T-helper 2 cell (primary cell): ENCODE data around the gene AFG3L2.
"Not testable (repeated sequence)": the region's sequence is repeated elsewhere in the genome, so short reads cannot be mapped to it uniquely, and the experiment has no call there.

ENCODE experiments used
- DNase-seq, 5 experiments: peaks; one replicate each; pipeline versions ENCODE4 v3.0.0 to v3.0.0-alpha.2; 2012 to 2022
- total RNA-seq, 2 donors: gene quantifications; one replicate each; lab custom pipeline; 2026; lab: John Stamatoyannopoulos, UW

Gene AFG3L2
- 62.7 to 64.0 reads per million in 2 donors for total RNA-seq

DNA sequence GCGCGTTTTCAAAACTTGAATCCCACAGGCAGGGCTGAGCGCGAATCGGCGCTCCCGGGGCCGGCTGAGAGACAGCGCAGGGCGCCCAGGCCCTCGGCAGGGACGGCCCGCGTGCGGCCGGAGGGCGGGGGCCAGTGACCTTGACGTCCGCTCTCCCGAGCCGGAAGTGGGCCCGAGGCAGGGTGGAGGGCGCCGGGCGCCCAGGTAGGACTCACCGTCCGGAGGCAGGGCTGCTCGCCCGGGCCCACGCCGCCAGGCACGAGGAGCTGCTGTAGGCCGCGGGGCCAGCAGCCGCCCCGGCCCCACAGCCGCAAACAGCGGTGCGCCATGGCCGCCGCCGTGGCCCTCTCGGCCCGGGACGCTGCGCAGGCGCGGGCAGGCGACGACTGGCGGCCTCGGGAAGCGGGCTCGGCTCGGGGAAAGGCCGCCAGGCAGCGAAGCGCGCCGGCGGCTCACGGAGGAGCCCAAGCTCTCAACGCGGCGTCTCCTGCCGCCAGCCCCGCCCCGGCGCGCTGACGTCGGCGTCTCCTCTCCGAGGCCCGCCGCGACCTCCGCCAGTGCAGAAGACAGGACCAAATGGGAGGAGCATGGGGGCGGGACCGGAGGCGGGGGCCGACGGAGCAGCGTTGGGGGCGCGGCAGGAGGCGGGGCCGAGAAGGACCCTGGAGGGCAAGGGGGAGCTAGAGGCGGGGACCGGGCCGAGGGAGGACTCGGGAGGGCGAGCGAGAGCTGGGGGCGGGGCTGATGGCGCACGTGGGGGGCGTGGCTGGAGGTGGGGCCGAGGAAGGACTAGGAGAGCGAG, at the start of gene AFG3L2:
Gene AFG3L2 (minus strand): TSS at position 474 of the 802 bp plus-strand sequence. CDS start 145 bp downstream, at position 329.
- DNase-seq = peak; percentile 99 to 100 (median 100)

DNA sequence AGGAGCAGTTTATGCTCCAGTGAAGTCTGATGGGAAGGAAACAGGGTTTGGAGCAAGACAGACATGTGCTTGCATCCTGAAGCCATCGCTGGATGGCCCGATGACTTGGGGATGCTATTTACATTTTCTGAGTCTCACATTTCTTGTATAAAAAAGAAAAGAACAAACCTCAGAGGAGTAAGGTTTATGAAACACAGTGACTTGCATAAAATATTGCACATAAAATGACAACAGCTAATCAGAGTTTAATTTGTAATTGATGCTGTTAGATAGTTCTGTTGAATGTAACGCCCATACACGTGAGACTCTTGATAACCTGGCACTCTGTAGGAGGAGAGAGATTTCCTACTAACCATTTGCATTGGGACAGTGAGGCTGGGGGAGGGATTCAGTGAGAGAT, 47.2 kb upstream of the AFG3L2 start:
- no peak for DNase-seq

DNA sequence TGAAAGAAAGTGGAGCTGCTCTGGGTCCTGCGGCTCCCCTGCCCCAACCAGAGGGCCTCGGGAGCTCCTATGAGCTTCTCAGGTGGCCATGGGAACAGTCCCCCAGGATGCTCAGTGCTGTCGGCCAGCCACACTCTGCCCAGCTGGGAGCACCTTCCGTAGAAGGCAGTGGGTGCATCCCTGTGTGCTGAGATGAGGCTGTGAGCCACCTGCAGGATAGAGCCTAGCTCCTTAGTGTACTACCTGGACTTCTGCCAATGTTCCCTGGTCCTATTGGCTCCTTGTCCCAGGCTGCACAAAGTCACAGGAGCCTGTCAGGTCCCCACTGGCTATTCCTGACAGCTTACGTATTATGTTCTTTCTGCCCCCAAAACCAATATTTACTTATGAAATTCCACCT, 46.8 kb upstream of the AFG3L2 start:
- DNase-seq = no peak

DNA sequence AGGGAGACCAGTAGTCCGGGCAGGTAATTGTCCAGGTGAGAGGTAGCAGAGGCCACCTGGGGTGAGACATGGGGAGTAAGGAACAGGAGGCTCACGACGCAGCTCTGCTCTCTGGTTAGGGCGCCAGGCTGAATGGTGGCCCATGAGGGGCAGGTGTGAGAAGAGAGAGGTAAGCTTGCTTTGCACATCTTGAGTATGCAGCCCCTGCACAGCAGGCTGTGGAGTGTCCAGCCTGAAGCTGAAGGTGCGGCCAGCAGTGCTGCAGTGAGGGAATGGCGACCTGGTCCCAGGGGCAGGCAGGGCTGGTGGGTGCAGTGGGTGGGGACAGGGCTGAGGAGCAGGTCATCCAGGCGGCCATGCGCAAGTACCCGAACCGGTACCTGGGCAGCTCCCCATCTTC, 46.4 kb upstream of the AFG3L2 start:
- no peak for DNase-seq

DNA sequence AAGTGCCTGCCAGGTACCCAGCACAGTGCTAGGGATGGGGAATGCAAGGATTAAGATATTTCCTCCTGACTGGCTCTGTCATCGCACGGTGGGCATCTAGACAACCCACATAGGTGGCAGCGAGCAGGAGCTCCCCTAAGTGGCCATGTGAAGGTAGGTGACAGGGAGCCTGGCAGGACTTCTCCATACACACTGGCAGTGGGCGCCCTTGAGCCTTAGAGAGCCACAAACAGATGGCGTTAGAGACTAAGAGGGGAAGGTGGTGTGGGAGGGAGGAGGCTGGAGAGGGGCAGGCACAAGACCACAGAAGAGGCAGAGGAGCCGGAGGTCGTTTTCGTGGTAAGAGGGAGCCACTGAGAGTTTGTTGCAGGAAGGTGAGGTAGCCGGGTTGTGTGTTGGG, 45.9 kb upstream of the AFG3L2 start:
- DNase-seq = peak in 1 of 5 experiments; percentile 46

DNA sequence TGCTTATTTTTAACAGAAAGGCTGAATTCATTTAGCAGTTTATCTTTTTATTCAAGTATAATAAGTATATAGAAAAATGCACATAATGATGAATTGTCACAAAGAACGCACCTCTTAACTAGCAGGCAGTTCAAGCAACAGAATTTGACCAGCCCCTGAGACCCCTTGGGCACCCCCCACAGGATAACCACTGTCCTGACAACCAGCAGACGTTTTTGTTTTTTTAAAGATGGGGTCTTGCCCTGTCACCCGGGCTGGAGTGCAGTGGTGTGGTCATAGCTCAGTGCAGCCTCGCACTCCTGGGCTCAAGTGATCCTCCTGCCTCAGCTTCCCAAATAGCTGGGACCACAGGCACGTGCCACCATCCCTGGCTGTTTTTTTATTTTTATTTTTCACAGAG, 44.7 kb upstream of the AFG3L2 start:
- no peak for DNase-seq

DNA sequence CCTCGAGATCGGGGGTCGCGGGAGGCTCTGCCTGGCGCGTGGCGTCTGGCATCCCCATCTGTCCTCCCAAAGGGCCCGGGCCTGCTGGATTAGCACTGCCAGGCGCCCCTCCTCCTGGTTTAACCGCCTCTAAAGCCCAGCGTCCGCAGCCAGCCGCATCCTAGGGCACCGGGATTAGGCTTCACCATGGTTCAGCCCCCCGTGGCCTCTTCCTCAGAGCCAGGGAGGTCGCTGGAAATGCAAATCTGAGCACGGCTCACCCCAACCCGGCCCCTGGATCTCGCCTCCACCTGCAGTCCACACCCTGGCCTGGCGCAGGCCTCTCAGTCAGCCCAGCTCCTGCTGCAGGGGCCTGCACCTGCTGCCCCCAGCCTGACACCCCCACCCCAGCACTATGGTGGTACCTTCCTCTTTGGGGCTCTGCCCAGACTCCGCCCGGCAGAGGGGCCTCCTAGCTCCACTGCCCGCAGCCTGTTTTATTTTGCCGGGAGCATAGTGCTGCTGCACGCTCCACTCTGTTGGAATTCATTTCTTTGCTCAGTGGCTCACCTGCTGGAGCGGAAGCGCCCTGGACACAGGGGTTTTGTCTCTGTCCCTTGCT, 43.9 kb upstream of the AFG3L2 start:
- DNase-seq = no peak

DNA sequence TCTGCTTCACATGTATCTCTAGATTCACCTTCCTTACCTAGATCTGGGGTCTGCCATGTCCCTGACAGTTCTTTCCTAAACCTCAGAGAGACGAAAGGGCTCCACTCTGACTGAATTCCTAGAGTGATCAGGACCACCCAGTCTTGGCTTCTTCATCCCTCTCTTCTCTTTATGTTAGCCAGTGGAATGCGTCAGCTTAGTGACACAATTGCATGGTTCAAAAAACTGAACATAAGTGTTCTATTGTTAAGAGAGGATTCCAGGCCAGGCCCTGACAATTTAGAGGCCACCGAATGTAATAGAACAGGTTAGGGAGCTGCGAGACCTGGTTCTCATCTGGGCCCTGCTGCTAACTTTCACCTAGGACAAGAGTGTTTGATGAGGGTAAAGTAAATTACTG, 40.7 kb upstream of the AFG3L2 start:
- no peak for DNase-seq

DNA sequence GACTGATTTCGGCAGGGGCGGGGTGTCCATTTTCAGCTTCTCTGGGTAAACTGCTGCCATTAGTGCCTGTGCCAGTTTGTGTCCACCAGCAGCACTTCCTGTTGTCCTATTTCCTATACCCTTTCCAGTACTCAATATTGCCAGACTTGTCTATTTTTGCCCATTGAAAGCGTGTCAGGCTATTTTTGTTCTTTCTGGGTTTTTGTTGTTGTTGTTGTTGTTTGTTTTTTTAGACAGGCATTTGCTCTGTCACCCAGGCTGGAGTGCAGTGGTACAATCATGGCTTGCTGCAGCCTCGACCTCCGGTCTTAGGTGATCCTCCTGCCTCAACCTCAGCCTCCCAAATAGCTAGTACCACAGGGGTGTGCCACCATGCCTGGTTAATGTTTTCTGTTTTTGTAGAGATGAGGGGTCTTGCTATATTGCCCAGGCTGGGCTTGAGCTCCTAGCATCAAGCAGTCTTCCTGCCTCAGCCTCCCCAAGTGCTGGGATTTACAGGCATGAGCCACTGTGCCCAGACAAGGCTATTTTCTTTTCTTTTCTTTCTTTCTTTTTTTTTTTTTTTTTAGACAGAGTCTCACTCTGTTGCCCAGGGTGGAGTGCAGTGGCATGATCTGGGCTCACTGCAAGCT, 39.2 kb upstream of the AFG3L2 start:
- DNase-seq = no peak

DNA sequence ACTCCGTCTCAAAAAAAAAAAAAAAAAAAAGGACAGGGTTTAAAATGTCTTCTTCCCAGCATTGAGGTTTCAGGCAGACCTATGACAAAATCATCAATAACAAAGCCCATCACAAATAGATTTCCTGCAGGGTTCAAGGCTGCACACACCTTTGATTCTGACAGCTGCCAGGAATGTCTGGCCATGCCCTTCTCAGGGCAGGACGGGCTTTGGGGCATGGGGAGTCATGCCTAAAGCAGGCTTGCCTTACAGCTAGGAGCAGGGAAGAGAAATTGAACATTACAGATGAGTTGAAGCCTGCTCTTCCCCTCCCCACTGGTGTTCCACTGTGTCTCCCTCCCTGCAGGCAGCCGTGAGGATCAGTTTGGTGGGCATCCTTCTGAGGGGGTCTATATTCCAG, 34.4 kb upstream of the AFG3L2 start:
- DNase-seq = no peak

DNA sequence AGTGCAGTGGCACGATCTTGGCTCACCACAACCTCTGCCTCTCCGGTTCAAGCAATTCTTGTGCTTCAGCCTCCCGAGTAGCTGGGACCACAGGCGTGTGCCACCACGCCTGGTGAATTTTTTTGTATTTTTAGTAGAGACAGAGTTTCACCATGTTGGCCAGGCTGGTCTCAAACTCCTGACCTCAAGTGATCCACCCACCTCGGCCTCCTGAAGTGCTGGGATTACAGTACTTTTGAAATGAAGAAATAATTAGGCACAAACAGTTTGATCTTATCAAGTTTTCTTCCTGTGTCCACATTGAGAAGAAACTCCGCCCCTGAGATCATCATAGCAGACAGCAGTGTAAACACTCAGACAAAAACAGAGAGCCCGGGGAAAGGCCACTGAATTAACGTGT, 33.7 kb upstream of the AFG3L2 start:
- not testable (repeated sequence) for DNase-seq

DNA sequence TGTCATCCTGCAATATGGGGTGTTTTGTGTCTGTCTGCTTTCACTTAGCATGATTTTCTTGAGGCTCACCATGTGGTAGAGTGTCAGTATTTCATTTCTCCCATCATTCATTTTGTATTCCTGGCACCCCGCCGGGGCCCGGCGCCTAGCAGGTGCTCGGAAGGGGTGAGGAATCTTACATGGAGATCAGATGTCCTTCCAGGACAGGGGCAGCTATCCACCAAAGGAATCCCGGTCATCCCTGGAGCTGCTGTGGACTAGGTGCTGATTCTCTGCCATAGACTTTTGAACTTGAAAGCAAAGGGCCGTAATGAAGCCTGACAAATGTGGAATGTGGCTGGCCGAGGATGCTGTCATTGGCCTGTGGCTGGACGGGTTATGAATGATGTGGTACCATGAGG, 33.1 kb upstream of the AFG3L2 start:
- no peak for DNase-seq

DNA sequence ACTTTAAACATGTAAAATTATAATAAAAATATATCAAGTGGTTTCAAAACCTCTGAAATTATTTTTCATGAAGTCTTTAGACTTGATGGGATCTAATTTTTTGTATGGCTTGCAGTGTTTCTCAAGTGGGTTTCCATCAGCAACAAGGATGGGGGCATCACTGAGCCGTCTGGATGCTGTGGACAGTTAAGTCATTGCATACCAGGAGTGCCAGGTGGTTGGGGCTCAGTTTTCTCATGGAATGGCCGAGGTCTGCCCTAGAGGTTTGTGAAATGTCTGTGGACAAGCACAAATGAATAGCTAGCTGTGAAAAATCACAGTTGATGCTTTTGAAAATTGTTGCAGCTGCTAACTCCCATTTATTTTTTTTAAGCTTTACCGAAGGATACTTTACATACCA, 32.4 kb upstream of the AFG3L2 start:
- no peak for DNase-seq

DNA sequence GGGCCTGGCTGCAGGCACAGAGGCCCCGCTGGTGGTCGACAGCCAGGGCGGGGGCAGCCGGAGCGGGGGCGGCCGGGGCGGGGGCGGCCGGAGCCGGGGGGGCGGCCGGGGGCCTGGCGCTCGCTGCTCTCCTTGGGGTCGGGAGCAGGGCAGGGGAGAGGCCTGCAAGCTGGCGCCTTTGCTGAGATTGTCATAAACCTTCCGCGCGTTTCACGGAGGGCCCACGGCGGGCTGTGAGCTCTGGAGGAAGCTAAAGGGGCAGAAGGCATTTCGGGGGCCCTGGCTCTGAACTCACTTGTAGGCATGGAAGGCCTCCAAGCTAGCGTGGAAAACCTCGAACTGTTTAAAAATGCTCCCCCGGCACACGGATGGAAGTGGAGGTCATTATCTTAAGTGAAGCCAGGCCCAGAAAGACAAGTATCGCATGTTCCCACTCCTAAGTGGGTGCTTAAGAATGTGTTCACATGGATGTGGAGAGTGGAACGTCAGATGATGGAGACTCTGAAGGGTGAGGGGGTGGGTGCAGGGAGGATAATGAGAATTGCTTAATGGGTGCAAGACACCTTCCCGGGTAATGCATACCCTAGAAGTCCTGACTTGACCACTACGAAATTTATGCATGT, 31.3 kb upstream of the AFG3L2 start:
- no peak for DNase-seq

DNA sequence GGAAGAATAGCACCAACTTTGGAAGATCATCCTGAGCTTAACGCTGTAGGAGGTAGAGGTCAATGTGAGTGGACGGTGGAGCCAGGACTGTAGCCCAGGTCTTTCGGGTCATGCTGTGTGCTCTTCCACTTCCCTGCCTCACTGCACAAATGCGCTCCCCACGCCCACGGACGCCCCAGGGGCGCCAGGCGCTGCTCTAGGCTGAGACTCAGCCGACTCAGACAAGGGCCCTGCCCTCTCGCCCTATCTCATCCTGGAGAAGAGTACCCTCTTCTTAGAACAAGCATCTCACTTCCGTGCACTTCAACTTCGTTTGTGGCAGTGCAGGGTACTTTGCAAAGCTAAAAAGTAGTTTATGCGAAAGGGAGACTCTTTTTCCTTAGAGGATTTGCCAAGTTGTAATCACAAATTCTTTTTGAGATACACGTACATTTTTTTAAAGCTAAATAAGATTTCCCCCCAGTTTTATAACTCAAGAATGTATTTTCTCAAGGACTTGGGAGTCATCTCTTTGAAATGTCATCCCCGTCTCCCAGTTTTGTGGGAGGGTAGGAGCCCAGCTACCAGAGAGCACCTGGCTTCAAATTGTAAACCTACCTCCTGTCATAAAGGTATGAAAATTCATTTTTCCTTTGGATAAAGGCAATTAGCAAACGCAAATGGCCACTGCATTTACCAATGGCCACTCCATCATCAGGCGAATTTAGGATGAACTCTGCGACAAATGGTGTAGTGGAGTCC, 29.5 kb upstream of the AFG3L2 start:
- no peak for DNase-seq

DNA sequence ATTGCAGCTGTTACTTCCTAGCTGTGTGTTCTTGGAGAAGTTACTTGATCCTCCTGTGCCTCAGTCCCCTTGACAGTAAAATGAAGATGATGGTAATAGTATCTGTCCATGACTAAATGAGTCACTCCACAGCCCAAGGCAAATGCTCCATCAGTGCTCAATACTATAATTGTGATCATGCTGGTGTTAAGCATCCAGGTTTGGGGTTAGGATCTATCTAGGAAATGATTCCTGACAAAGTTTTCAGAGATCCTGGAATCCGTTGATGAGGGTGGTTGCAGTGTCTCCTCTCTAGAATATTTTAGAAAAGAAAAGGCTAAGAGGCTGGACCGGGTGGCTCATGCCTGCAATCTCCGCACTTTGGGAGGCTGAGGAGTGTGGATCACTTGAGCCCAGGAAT, 28.0 kb upstream of the AFG3L2 start:
- DNase-seq = no peak

DNA sequence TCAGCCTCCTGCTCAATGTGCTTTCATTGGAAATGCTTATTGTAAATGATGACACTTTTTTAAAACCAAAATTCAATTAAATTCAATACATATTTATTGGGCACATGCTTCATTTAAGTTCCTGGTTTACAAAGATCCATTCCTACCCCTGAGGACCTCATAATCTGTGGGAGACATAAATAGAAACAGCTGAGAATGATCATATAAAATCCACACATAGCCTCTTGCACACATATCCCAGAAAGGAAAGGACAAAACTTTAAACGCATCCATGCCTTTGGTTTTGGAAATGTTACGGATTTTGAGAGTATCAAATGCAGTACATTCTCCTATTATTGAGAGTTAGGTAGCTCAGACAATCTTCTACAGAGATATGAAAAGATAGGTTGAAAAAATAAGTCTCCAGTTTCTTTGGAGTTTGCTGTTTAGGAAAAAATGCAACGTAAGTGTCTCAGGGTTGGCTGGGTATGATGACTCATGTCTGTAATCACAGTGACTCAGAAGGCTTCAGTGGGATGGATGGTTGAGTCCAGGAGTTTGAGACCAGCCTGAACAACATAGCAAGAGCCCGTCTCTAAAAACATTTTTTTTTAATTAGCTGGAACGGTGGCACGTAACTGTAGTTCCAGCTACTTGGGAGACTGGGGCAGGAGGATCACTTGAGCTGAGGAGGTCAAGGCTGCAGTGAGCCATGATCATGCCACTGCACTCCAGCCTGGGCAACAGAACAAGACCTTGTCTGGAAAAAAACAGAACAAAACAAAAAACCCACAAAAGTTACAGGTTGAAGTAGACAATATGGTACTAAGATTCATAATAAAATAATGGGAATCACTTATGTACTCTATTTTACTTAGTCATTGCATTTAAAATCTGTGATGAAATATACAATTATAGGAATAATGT, 26.8 kb upstream of the AFG3L2 start:
- DNase-seq = peak in 1 of 5 experiments; percentile 34

DNA sequence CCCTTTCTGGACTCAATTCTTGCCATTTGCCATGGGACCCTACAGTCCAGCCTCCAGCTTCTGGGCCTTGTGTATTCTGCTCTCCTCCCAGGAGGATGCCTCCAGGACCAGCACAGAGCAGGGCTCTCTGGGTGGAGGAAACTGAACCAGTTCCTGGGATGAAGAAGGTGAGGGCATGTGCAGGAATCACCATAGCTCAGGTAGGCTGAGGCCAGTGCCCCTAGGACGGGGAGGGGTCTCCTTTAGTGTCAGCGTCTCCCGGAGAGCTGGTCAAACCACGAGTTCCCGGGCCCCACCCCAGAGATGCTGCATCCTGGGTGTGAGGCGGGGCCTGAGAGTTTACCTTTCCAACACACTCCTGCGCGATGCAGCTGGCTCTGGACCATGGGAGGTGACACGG, 24.9 kb upstream of the AFG3L2 start:
- no peak for DNase-seq

DNA sequence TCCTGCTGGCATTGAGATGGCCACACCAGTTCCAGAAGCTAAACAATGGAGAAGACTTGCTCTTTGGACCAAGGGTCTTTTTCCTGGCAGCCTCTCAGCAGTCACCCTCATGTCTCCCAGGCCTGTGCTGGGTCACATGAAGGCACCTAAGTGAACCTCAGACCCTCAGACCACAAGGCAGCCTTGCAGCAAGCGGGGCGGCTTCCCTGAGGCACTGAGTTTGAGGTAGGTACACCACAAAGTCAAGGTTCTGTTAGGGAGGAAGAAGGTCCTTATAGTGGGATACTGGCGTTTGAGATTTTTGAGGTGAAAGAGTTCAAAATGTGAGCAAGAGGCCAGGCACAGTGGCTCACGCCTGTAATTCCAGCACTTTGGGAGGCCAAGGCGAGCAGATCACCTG, 22.2 kb upstream of the AFG3L2 start:
- no peak for DNase-seq

DNA sequence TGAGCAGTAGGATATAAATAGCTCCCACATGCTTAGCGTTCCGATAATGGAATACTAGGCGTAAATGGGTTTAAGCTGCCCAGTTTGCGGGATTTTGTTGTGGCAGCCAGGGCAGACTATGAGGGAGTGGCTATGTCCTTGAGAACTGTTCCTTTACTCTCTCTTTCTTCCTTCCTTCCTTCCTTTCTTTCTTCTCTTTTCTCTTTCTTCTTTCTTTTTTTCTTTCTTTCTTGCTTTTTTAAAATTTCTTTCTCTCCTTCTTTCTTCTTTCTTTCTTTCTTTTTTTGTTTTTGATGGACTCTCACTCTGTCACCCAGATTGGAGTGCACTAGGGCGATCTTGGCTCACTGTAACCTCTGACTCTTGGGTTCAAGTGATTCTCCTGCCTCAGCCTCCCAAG, 21.6 kb upstream of the AFG3L2 start:
- no peak for DNase-seq

DNA sequence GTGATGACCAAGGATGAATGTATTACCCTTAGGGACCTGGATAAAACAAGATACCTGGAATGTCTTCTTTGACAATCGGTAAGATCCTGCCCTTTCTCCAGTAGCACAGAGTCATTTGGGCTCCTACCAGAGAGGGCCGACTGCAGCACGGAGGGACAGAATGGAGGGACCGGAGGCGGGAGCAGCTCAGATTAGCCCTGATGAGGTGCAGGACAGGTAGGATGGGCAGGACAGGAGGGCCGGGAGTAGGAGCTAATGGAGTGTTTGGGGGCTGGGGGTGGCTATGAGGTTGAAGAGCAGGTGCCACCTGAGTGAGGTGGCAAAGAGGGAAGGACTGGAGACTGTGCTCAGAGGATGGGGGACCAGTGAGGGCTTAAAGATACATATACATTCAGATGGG, 20.8 kb upstream of the AFG3L2 start:
- DNase-seq = no peak

DNA sequence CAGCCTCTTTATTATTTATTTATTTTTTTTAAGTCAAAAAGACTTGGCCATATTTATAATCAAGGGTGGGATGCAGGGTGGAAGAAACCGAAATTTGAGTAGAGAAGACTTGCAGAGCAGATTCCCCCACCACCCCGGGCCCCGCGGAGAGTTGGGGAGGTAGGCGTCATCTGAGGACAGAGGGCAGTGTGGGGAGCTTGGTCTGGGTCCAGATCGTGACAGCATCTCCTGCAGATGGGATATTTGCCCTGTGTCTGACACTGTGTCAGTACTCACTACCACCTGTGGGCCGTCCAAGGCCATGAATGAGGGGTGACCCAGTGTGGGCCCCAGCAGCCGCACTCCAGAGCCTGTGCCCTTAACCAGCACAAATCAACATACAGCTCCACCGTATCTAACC, 20.2 kb upstream of the AFG3L2 start:
- DNase-seq = no peak
